HG03097 (cell line): Measurements from ENCODE around the gene SLC25A46.
"Not testable (repeated sequence)": the region's sequence is repeated elsewhere in the genome, so short reads cannot be mapped to it uniquely, and the experiment has no call there.

Experiments used
- ATAC-seq: cut with Tn5 transposase; IDR thresholded peaks from one replicate; pipeline ENCODE4 v1.9.1; 2021; ENCODE audit not compliant: unreplicated experiment, low FRiP score

SLC25A46 gene

GRCh38 chr5:110754181-110754580, 15.4 kb downstream of the SLC25A46 start:
- no peak for ATAC-seq

- ATAC-seq, result no peak
These were observed 18.4 kb downstream of the SLC25A46 start for GRCh38 chr5:110757118-110757729.

- ATAC-seq, result no peak
These were observed 21.4 kb downstream of the SLC25A46 start for GRCh38 chr5:110760158-110760557.

GRCh38 chr5:110768138-110768860, 29.5 kb downstream of the SLC25A46 start:
- ATAC-seq, result no peak

GRCh38 chr5:110769000-110769681, 30.3 kb downstream of the SLC25A46 start:
- no peak for ATAC-seq

- ATAC-seq, result no peak
These were observed 31.5 kb downstream of the SLC25A46 start for GRCh38 chr5:110770286-110770685.

- no peak for ATAC-seq
These were observed 46.1 kb downstream of the SLC25A46 start for GRCh38 chr5:110784901-110785300.

- ATAC-seq, result no peak
These were observed 46.5 kb downstream of the SLC25A46 start for GRCh38 chr5:110785356-110785755.

GRCh38 chr5:110788006-110788405, 49.2 kb downstream of the SLC25A46 start:
- not testable (repeated sequence) for ATAC-seq

- ATAC-seq, result no peak
These were observed 51.9 kb downstream of the SLC25A46 start for GRCh38 chr5:110790673-110791072.

GRCh38 chr5:110802998-110803397, 64.2 kb downstream of the SLC25A46 start:
- ATAC-seq, result no peak

GRCh38 chr5:110803467-110804326, 64.9 kb downstream of the SLC25A46 start:
- no peak for ATAC-seq

- ATAC-seq, result no peak
These were observed 68.4 kb downstream of the SLC25A46 start for GRCh38 chr5:110807169-110807568.

GRCh38 chr5:110809006-110809405, 70.2 kb downstream of the SLC25A46 start:
- ATAC-seq, result no peak
